Mesenteric fat pad (tissue), 1 donor: ENCODE data around the gene SLC4A7. TPM values are rescaled to one million over a fixed set of nuclear protein-coding genes. Genes with fewer than 3 reads are reported as not detected.
"Not testable (repeated sequence)": the region's sequence is repeated elsewhere in the genome, so short reads cannot be mapped to it uniquely, and the experiment has no call there.

Source experiments
- DNase-seq: peaks from one replicate; pipeline ENCODE4 v3.0.0-alpha.2; 2020; ENCODE audit warnings: low spot score
- total RNA-seq: library from RNA; stranded (reverse); fragmentation: NEBNext Ultra II Directional; extraction: Animal tissue kit (Norgen Biotek cat#: 25700); gene quantifications from one replicate; pipeline ENCODE4 v1.2.1, GENCODE V29; 2021
- donor health status: DM: yes; HTN: yes; CAD: no.

The SLC4A7 gene
- total RNA-seq, 1 donor from 2014 or later = 29.2 TPM

GRCh38 chr3:27366062-27366591, 118.1 kb downstream of the SLC4A7 start:
- DNase-seq = no peak

GRCh38 chr3:27360113-27361078, 123.8 kb downstream of the SLC4A7 start:
- no peak for DNase-seq

- no peak for DNase-seq
Observed at GRCh38 chr3:27358372-27358771, 125.8 kb downstream of the SLC4A7 start.

DNA sequence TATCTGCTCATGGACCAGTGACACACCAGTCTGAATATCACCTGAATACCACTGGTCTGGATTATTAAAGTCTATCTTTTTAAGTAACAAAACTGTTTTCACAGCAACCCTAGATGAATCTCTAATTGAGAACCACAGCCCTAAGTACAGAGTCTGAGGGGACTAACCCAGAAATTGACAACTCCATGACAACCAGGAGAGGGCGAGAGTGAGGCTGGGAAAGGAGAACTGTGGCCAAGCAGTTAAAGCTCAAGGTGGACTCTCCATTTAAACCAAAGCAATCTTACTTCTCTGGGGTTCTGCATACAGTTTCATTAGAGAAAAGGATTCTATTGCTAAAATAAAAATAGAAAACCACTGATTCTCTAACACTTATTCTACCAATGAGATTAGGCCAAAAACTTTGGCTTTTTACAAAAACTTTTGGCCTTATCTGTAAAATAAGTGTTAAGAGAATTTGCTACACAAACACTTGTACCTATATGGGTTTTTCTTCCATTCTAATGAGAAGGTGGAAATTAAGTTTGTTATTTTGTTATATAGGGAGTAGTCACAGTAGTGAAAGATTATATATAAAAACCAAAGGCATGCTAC, 126.4 kb downstream of the SLC4A7 start:
- DNase-seq = no peak

DNA sequence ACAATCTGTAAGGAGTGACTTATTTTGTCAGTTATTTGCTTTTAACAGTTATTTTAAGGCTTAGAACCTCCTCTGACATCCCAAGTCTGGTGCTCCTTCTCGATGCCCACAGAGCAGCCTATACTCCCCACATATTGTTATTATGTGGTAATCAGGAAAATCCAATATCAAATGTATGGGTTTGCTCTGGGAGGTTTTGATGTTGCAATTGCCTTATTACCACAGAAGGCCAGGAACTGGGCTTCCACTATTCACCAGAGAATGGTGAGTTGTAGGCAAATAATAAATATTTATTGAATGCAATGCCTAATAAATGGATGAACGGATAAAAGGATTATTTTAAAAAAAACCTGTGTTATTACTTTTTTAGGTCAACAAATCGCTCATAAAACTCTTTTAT, 127.2 kb downstream of the SLC4A7 start:
- DNase-seq = no peak

- DNase-seq = no peak
Observed at GRCh38 chr3:27354588-27355203, 129.5 kb downstream of the SLC4A7 start.

- no peak for DNase-seq
Observed at GRCh38 chr3:27354161-27354560, 130.0 kb downstream of the SLC4A7 start.

DNA sequence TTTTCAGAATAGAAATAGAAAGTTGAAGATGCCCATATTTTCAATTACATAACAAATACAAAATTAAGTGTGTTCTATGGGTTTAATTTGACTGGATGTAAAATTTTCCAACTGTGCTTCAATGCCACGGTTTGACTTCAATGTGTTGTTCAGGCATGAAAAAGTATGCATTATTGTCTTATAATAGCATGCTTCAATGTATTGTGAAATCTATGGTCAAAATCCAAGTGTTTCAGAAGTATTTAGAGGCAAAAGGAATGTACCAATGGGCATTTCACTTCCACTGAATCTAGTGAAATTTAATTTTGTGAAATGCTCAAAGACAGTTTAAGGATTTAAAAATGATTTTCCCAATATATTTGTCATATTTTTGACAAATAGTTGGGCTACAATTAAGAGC, 131.0 kb downstream of the SLC4A7 start:
- no peak for DNase-seq

DNA sequence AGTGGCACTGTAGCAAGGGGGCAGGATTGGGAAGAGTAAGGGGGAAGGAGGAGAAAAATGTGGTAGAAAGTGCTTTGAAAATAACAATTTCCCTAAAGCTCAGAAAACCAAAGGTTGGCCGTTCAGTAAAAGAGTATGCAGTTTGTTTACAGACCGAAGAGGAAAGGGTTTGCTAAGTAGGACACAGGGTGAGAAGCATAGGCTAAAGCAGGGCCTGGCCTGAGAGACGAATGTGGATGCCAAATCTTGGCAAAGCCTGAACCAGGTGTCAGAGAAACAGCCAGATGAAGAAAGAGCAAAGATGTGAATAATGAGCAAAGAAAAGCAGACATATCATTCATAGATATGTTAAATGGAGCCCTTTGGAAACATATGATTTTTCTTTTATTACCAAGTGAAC, 132.1 kb downstream of the SLC4A7 start:
- DNase-seq = no peak

- DNase-seq = no peak
Observed at GRCh38 chr3:27349832-27350231, 134.4 kb downstream of the SLC4A7 start.

- no peak for DNase-seq
Observed at GRCh38 chr3:27345959-27346865, 138.0 kb downstream of the SLC4A7 start.

DNA sequence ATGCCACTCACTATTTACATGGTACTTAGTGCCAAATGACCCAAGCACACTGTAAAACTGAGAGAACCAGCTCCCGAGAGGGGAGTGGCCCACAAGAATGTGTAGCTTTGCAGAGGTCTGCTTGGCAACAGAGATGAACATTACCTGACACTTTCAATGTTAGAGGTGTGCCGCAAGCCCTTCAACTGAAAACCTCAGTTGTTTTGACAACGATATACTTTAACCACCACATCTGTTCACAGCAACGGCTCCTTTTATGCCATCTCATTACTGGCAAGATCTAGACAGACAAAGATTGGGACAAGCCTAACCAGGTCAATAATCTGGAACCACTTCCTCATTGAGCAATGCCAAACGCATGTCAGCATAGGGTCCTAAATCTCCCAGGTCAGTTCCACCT, 138.7 kb downstream of the SLC4A7 start:
- no peak for DNase-seq

DNA sequence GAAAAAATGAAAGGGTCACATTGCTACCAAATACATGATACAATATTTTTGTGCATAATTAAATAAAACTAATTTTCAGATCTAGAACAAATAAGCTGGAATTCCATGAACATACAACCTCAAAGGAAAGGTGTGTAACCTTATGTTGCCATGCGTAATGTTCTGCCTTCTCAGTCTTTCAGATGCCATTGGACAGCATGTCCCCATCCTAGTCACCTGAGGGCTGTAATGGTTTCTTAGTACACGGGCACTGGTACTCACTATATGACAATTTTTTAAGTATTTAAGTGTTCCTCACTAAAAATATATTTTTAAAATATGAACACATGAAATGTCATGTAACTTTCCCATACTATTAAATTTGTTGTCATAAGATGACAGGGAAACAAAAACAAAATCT, 139.1 kb downstream of the SLC4A7 start:
- DNase-seq = no peak

DNA sequence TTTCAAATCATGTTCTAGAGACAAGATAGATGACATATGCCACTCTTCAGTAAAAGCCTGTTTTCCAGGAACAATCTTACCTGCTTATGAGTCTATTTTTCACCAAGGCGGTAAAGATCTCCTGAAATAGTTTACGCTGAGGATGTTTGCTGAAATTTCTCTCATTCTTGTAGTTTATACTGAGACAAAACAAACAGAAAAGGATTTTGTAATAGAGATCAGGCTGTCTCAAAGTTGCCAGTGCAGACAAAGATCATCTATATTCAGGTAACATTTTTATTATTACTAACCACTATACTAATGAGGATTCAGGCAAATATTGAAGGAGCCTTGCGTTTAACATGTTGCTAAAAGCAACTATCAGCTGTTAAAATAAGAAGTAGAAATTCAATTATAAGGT, 140.0 kb downstream of the SLC4A7 start:
- DNase-seq = no peak

GRCh38 chr3:27342267-27342666, 141.9 kb downstream of the SLC4A7 start:
- DNase-seq = no peak

DNA sequence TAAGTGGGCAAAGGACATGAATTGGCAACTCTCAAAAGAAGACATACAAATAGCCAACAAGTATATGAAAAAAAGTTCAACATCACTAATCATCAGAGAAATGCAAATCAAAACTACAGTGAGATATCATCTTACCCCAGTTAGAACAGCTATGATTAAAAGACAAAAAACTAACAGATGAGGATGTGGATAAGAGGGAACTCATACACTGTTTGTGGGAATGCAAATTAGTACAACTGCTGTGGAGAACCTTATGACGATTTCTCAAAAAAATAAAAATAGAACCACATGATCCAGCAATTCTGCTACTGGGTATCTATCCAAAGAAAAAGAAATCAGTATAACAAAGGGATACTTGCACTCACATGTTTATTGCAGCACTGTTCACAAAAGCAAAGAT, 143.7 kb downstream of the SLC4A7 start:
- DNase-seq = no peak

GRCh38 chr3:27335571-27335970, 148.6 kb downstream of the SLC4A7 start:
- no peak for DNase-seq

GRCh38 chr3:27333843-27334242, 150.3 kb downstream of the SLC4A7 start:
- no peak for DNase-seq

GRCh38 chr3:27328982-27329762, 155.0 kb downstream of the SLC4A7 start:
- not testable (repeated sequence) for DNase-seq
